Thyroid gland (tissue), 4 donors: ENCODE data around the gene PDE3A. TPM values are rescaled to one million over a fixed set of nuclear protein-coding genes. Genes with fewer than 3 reads are reported as not detected.

Source experiments
- DNase-seq, 2 donors: peaks; one replicate each; pipeline ENCODE4 v3.0.0-alpha.2; 2019
- H3K27ac ChIP-seq, 3 donors: fragments of 200-600 bp; sonication (generic); 1 replicate in 2 of 3; 2 replicates in 1 of 3; pipeline ENCODE4 v1.5.1; 2016 to 2019; ENCODE audit warnings: mild to moderate bottlenecking in 1 of 3, moderate library complexity in 1 of 3
- H3K27me3 ChIP-seq: fragments of 200-600 bp; sonication (generic); one replicate; pipeline ENCODE4 v1.5.1; 2019
- H3K36me3 ChIP-seq, 2 donors: fragments of 200-600 bp; sonication (generic); one replicate each; pipeline ENCODE4 v1.5.1; 2016 to 2019
- H3K4me1 ChIP-seq, 2 donors: fragments of 200-600 bp; sonication (generic); one replicate each; pipeline ENCODE4 v1.5.1; 2017 to 2019
- H3K4me3 ChIP-seq, 3 donors: fragments of 200-600 bp; sonication (generic); replicated peaks in 1 of 3; 1 replicate in 2 of 3; 2 replicates in 1 of 3; pipeline ENCODE4 v1.5.1; 2016; ENCODE audit warnings: mild to moderate bottlenecking in 1 of 3
- H3K9me3 ChIP-seq: fragments of 200-600 bp; sonication (generic); one replicate; pipeline ENCODE4 v1.5.1; 2017
- POLR2A ChIP-seq, 2 donors: fragments of 450-650 bp; IDR thresholded peaks; one replicate each; pipeline ENCODE4 v1.6.1; 2017; ENCODE audit warnings: antibody characterized with exemption in 2 of 2, mild to moderate bottlenecking in 2 of 2, moderate library complexity in 1 of 2
- WGBS, 2 donors: methylation state at CpG; one replicate each; pipeline ENCODE4 v1.1.5; 2017; 5-methylcytosine and 5-hydroxymethylcytosine counted together
- intact Hi-C: fragments of 100-400 bp; cut with DNase I; formaldehyde crosslinking; loops from one replicate; pipeline ENCODE4 v1.15.1; 2023
- total RNA-seq, 4 donors: library from RNA; depleted of rRNA; stranded (reverse); fragments of >200 nt; gene quantifications; one replicate each; pipeline ENCODE4 v1.2.3, GENCODE V29; 2016
- TF ChIP-seq, protein P1 (sequence below), 6 experiments: fragments of 200-600 bp in 3 of 6; fragments of 450-650 bp in 3 of 6; sonication (generic) in 3 of 6; IDR thresholded peaks; one replicate each; pipeline ENCODE4 v1.5.1; 2016 to 2019; ENCODE audit warnings: antibody characterized with exemption in 6 of 6, mild to moderate bottlenecking in 2 of 6, inconsistent platforms in 1 of 6, moderate library complexity in 1 of 6

PDE3A gene
- total RNA-seq, 4 donors from 2014 or later = 2.8 to 9.9 (median 6.7) TPM

DNA sequence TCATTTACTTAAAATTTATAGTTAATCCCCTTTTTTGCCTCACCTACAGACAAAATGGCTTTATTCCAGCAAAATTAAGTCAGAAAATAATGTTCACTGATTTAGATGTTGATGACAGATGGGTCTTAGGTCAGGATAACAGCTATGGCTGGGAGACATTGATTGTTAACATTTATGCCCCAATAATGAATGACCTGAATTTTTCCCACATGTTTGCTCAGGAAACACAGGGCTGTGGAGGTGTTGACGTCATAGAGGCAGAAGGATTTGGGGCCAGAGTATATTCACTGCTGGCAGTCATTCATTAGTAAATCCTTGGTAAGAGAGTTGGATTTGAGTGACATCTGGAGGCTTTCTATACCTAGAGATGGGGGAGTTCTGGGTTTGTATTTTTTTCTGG is 121.3 kb downstream of the PDE3A start:
- Histone ChIP-seq H3K4me3 (no peak overlapping the region), H3K4me1 (peaks cover 0 to 6% of the 10 kb centered on the region in 2 donors), H3K27me3 (no peaks in the 10 kb centered on the region), H3K27ac (no peak overlapping the region), H3K9me3 (no peaks in the 10 kb centered on the region), H3K36me3 (no peaks in the 10 kb centered on the region)
- TF ChIP-seq, protein P1, sequence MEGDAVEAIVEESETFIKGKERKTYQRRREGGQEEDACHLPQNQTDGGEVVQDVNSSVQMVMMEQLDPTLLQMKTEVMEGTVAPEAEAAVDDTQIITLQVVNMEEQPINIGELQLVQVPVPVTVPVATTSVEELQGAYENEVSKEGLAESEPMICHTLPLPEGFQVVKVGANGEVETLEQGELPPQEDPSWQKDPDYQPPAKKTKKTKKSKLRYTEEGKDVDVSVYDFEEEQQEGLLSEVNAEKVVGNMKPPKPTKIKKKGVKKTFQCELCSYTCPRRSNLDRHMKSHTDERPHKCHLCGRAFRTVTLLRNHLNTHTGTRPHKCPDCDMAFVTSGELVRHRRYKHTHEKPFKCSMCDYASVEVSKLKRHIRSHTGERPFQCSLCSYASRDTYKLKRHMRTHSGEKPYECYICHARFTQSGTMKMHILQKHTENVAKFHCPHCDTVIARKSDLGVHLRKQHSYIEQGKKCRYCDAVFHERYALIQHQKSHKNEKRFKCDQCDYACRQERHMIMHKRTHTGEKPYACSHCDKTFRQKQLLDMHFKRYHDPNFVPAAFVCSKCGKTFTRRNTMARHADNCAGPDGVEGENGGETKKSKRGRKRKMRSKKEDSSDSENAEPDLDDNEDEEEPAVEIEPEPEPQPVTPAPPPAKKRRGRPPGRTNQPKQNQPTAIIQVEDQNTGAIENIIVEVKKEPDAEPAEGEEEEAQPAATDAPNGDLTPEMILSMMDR (IDR thresholded peaks at IDR 0.05) = no peak
- no peak for TF ChIP-seq POLR2A (IDR thresholded peaks at IDR 0.05)
- intact Hi-C loops = no loop called here
- 65 to 83% methylated on average over 1 of the region's 1 CpG for WGBS, 2 donors
- no peak for DNase-seq

DNA sequence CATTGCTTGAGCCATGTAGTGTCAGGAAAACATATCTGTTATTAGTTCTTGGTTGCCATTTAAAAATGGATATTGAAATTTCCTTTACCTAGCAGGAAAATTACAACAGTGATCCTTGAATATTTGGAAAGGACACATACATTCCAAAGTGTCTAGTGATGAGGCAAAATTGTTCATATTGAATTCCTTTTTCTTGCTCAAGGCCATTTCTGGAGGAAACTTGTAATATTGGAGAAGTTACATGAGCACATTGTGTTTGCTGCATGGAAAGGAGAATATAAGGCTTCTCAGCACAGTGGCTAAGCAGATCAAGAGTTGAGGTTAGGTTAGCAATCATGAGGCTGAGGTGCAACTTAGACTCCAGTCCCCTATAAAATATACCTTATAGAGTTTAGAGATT is 121.9 kb downstream of the PDE3A start:
- TF ChIP-seq POLR2A (IDR thresholded peaks at IDR 0.05) = no peak
- TF ChIP-seq, protein P1 (IDR thresholded peaks at IDR 0.05) = no peak
- peaks cover 0 to 6% of the 10 kb centered on the region in 2 donors for H3K4me1 ChIP-seq
- intact Hi-C loops = no loop called here

DNA sequence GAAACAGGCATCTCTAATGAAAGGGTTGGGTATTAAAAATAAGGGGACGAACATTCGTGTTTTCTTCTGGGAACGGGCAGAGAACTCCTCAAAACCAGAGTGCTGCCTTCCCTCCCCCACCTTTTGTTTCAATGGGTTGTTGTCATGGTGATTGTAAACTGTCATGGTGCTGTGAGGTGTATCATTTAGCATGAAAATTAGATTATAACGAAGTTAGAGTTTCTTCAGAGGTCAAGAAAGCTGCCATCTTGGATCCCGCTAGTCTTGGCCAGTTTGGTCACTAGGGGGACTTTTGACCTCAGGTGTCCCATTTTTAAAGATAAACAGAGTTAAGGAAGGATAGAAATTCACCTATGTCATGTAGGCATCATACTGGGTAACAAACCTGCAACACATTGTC is 123.0 kb downstream of the PDE3A start:
- intact Hi-C loops = no loop called here
- no peak for TF ChIP-seq POLR2A (IDR thresholded peaks at IDR 0.05)
- TF ChIP-seq, protein P1 (IDR thresholded peaks at IDR 0.05) = no peak
- WGBS, 2 donors = 73 to 77% methylated on average over 5 of the region's 5 CpGs

More for the DNA sequence above, 121.9 kb downstream of the PDE3A start:
- Histone ChIP-seq H3K4me3 (no peak overlapping the region), H3K27ac (no peak overlapping the region), H3K9me3 (no peaks in the 10 kb centered on the region), H3K27me3 (no peaks in the 10 kb centered on the region), H3K36me3 (no peaks in the 10 kb centered on the region)
- no peak for DNase-seq

DNA sequence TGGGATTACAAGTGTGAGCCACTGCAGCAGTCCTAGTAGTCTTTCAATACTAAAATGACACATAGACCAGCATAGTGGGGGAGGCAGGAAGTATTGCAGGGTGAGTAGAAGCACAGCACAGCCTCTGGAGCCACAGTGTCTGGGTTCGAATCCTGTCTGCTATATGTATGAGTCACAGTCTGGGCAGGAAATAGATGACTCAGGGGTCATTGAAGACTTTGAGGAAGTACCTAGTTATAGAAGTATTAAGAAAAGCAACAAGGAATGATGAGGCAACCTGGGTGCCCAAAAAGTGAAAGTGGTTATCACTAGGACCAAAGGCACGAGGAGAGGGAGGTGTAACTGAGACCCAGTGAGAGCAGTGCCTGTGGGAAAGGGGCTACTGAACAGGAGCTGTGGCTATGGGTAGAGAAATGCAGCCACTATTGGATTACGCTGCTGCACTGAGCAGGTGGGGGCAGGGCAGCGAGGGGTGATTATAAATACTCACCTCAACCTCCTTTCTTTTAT is 124.0 kb downstream of the PDE3A start:
- Histone ChIP-seq H3K9me3 (no peaks in the 10 kb centered on the region), H3K4me3 (no peak overlapping the region), H3K4me1 (peaks cover 4 to 11% of the 10 kb centered on the region in 2 donors), H3K27me3 (no peaks in the 10 kb centered on the region), H3K27ac (no peak overlapping the region), H3K36me3 (no peaks in the 10 kb centered on the region)
- 82 to 89% methylated on average over 4 of the region's 4 CpGs for WGBS, 2 donors
- no peak for DNase-seq
- TF ChIP-seq, protein P1 (IDR thresholded peaks at IDR 0.05) = no peak
- TF ChIP-seq POLR2A (IDR thresholded peaks at IDR 0.05) = no peak
- intact Hi-C loops = no loop called here

More for the DNA sequence above, 123.0 kb downstream of the PDE3A start:
- H3K4me3 ChIP-seq = no peak overlapping the region
- no peak overlapping the region for H3K27ac ChIP-seq
- H3K36me3 ChIP-seq = no peaks in the 10 kb centered on the region
- peaks cover 4 to 6% of the 10 kb centered on the region in 2 donors for H3K4me1 ChIP-seq
- no peak for DNase-seq
- H3K27me3 ChIP-seq = no peaks in the 10 kb centered on the region
- no peaks in the 10 kb centered on the region for H3K9me3 ChIP-seq

DNA sequence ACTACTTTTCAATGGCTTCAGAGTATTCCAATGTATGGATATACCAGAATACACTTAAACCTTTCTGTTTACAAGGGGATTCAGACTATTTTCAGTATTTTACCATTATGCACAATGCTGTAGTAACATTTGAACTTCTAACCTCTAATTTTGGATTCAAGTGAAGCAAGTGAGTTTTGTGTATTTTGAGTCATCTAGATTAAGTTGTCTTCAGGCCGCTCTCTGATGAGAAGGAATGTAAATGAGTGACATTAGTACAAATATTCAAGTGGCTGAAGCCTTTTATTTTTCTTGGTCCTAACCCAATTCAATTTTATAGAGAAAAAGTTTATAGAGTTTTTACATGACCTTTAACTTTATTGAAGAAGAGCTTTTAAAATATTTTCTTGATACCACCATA is 125.6 kb downstream of the PDE3A start:
- intact Hi-C loops = no loop called here
- no peaks in the 10 kb centered on the region for H3K36me3 ChIP-seq
- no peak for DNase-seq
- no peak overlapping the region for H3K27ac ChIP-seq
- no peak for TF ChIP-seq POLR2A (IDR thresholded peaks at IDR 0.05)
- TF ChIP-seq, protein P1 (IDR thresholded peaks at IDR 0.05) = no peak
- peaks cover 4 to 11% of the 10 kb centered on the region in 2 donors for H3K4me1 ChIP-seq
- no peaks in the 10 kb centered on the region for H3K27me3 ChIP-seq
- WGBS, 2 donors = 69 to 77% methylated on average over 1 of the region's 1 CpG
- no peaks in the 10 kb centered on the region for H3K9me3 ChIP-seq
- H3K4me3 ChIP-seq = no peak overlapping the region
